Measurements from ENCODE around the gene CCM2. TPM values are rescaled to one million over a fixed set of nuclear protein-coding genes. Genes with fewer than 3 reads are reported as not detected.
"Not testable (repeated sequence)": the region's sequence is repeated elsewhere in the genome, so short reads cannot be mapped to it uniquely, and the experiment has no call there.

Gene CCM2
- total RNA-seq, 1 experiment from 2014 or later, result 48.6 TPM

DNA sequence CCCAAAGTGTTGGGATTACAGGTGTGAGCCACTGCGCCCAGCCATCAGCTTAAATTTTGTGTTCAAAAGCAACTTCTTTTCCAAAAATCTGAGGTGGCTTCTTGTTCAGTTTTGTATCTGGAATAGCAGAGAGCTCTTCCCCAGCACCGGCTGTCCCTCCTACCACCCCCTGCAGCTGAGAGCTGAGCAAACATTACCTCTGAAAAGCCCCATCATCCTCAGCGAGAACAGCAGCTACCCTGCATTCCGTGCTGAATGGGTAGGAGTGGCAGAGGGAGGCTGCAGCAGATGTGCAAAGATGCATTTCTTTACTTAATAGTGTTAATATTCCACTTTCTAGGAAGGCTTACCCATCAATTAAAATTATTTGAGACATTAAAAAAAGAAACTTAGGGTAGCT is 31.8 kb downstream of the CCM2 start:
- no peak for DNase-seq (ENCODE audit: low read depth)

GRCh38 chr7:45032421-45032820 is 32.4 kb downstream of the CCM2 start:
- DNase-seq (ENCODE audit: low read depth), result no peak

DNA sequence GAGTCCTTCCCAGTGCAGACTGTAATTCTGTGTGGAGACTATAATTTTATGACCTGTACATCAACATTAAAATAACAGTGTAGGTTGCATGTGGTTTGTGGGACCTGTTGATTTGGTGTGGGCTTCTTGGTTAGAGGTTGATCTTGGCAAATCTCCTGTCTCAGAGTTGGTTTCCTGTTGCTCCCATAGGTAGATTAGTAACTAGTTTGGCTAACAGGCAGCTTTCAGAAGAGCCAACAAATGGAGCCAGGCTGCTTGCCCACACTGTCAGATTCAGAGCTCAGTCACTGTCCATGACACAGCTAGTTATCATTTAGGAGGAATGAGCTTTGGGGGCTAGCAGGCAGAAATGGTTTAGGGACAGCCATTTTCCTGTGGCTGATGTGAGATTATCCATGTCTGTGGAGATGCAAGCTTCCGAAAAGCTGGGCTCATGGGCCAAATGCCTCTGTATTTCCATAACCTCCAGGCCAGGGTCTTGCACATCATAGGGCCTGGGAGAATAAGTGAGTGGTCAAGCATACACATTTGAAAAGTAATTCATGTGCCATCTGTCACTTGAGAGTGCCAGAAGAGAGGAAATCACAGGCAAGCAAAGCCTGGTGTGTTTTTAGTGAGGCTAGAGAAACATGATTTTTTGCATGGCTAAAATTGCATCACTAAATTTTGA is 33.4 kb downstream of the CCM2 start:
- peak; percentile 72 for DNase-seq (ENCODE audit: low read depth)

DNA sequence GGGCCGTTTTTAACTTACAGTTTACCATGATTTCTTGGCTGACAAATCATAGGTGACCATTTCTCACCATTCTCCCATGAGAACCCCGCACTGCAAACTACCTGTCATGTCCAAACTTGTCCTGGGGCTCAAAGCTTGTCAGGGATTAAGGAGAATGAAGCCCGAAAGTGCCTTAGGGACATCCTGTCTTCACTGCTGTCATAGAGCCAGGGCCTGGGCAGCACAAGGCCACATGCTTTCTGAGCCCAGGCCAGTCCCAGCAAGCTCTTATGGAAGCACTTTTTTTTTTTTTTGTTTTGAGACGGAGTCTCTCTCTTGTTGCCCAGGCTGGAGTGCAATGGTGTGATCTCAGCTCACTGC is 33.9 kb downstream of the CCM2 start:
- no peak for DNase-seq (ENCODE audit: low read depth)

GRCh38 chr7:45034710-45035109 is 34.7 kb downstream of the CCM2 start:
- not testable (repeated sequence) for DNase-seq (ENCODE audit: low read depth)

DNA sequence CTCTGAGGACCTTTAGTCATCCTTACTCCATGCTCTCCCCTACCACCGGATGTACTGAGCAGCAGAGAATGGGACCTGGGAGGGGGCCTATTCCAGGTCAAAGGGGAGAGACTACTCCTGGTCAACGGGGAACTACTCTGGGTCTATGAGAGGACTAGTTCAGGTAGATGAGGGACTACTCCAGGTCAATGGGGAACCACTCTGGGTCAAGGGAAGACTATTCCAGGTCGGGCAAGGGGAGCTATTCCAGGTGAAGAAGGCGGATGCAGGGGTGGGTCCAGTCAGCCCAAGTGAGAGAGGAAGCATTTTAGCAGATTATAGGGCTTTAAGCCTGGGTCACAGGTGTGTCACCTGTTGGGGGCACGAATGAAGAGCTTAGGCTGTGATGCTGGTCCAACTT is 35.4 kb downstream of the CCM2 start:
- no peak for DNase-seq (ENCODE audit: low read depth)

- DNase-seq (ENCODE audit: low read depth), result no peak
Measured at GRCh38 chr7:45035893-45036292, 35.9 kb downstream of the CCM2 start.

DNA sequence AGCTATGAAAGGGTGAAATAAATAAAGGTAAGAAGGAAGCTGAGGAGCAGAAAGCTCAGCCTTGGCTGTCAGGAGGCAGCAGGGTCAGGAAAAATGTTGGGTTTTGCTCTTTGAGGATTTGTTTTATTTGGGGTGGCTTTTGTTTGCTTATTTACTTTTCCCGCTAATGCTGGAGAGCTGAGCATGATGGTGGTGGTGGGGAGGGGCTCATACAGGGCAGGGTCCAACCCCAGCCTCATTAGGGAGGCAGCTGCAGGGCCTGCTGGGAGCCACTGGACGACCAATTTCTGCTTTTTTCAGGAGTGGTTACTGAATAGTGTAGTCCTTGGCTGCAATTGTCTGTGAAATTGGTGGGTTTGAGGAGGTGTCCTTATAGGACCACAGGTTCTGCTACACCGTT is 36.3 kb downstream of the CCM2 start:
- DNase-seq (ENCODE audit: low read depth), result no peak

GRCh38 chr7:45036796-45037195 is 36.8 kb downstream of the CCM2 start:
- no peak for DNase-seq (ENCODE audit: low read depth)

DNA sequence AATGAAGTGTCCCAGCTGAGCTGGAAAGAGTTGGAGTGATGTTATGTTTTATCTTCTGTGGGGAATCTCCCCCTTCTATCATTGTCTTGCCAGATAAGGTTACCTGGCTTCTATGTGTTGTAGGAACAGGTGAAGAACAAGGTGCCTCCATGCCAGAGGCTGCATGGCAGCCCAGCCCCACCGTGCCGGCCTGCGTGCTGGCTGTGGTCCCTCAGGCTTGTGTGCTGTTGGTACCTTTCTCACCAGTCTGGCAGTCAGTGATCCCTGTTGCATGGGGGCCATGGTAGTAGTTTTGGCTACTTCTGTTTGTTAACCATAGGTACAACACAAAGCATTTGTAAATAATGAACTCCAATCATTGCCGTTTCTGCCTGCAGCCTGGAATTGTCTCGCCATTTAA is 37.9 kb downstream of the CCM2 start:
- DNase-seq (ENCODE audit: low read depth), result no peak

DNA sequence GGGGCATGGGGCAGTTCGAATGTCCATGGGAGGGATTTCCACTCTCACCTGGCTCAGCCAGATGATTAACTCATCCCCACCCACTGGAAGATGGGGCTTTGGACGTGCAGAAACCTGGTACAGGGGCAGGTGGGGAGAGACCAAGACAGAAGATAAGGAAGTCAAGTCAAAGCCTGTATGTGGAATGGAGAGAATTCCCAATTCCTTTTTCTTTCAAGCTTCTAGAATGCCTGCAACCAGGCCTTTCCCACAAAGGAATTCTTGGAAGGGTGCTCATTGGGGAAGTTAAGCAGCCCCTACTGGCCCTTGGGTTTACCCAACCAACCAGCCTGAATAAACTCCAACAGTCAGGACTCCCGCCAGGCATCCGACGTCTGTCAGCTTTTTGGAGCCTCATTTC is 39.1 kb downstream of the CCM2 start:
- no peak for DNase-seq (ENCODE audit: low read depth)

GRCh38 chr7:45044338-45044737 is 44.3 kb downstream of the CCM2 start:
- DNase-seq (ENCODE audit: low read depth), result no peak

DNA sequence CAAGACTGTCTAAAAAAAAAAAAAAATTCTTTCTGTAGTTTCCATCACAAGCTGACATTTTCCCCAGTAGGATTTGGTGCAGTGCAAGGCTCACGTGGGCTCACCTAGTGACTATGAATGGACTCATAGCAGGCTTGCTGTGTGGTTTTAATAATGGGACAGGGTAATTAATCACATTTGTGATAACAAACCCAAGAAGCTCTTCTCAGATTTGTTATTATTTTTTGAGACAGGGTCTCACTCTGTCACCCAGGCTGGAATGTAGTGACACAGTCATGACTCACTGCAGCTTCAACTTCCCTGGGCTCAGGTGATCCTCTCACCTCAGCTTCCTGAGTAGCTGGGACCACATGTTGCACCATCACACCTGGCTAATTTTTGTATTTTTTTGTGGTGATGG is 48.7 kb downstream of the CCM2 start:
- peak; percentile 25 for DNase-seq (ENCODE audit: low read depth)

DNA sequence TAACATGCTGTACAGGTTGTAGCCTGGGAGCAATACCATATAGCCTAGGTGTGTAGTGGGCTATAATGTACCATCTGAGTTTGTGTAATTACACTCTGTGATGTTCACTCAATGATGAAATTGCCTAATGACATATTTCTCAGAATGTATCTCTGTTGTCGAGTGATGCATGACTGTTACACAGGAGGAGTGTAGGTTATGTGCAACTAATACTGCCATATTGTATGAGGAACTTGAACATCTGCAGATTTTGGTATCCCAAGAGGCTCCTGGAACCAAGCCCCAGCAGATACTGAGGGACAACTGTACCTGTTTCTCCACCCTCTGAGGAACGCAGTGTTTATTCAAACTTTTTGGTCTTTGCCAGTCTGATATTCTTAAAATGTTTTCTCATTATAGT is 50.2 kb downstream of the CCM2 start:
- no peak for DNase-seq (ENCODE audit: low read depth)

DNA sequence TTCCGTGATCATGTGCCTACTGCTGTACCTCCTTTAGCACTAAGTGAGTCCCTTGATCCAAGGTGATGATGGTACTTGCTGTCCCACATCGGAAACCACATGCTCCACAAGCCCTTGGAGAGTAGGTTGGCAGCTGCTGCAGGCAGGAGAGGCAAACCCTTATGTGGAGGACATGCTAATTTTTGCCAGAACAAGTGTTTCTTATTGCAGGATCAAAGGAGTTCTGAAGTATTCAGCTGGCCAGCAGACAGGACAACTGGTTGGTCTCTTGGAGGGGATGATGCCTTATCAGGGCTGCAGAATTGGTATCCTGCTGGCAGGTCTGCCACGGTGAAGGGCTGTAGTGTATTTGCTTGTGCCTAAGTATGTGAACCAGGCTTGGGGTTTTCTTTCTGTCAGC is 52.0 kb downstream of the CCM2 start:
- DNase-seq (ENCODE audit: low read depth), result no peak

GRCh38 chr7:45053401-45053800 is 53.4 kb downstream of the CCM2 start:
- no peak for DNase-seq (ENCODE audit: low read depth)

DNA sequence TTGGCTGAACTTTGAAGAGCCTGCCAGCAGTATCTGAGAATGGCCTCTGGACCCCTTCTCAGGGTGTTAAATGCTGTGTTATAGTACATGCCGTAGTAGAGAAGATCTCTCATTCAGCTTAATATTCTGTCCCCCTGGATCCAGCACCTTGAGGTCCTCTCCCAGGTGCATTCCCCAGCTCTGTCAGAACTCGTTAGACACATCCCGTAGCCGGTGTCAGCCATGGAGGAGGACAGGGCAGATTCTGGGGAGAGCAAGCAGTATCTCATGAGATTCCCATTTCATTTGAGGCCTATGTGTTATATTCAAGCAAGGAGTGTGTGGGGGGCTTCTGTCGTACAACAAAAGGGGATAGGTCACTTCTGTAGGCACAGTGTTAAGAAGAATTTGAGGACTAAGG is 53.9 kb downstream of the CCM2 start:
- DNase-seq (ENCODE audit: low read depth), result no peak

DNA sequence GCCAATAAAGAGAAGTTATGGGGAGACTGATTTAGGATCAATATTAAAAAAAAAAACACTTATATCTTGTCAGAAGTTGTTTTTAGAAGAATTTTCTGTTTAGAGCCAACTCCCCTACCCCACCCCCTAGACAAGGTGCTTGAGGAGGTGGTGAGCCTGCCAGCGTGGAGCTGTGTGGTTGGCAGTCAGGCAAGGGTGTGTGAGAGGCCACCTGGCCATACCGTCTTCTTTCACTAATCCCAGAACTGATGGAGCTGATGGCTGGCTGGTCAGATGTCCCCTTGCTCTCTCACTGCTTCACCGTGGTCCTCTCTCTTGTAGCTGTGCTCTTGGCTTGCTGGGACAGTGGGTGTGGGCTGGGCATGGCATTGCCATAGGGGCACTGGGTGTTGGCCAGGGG is 54.4 kb downstream of the CCM2 start:
- DNase-seq (ENCODE audit: low read depth), result no peak

DNA sequence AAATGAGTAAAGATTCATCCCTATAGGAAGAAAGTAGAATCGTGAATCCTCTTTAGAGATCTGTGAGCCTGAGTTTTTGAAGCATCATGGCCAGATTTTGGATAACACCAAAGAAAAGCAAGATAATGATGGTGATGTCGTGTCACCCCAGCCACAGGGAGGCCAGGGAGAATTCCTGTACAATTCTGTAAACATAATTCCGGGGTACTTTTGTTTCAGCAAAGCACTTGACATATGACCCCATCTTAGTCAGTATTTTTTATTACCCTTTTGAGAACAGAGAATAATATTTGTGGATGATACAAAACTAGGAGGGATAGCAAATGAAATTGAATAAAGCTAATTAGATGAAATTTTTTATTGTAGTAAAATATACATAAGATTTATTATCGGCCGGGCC is 55.0 kb downstream of the CCM2 start:
- no peak for DNase-seq (ENCODE audit: low read depth)

GRCh38 chr7:45055594-45056219 is 55.7 kb downstream of the CCM2 start:
- no peak for DNase-seq (ENCODE audit: low read depth)

DNA sequence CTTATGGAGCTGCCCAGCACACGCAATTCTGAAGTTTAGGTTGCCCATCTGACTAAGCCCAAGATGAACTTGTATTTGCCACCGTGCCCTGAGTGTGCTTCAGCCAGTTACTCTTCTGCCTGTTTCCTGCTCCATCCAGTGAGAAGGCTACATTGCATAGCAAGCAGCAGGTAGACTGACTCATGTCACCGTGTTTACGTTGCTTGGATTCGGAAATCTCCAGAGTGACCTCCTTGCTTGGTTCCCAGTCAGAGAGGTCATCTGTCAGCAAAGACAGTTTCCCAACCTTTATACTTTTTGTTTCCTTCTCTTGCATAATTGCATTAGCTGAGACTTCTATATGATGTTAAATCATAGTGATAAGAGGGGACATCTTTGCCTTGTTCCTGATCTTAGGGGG is 57.9 kb downstream of the CCM2 start:
- no peak for DNase-seq (ENCODE audit: low read depth)

DNA sequence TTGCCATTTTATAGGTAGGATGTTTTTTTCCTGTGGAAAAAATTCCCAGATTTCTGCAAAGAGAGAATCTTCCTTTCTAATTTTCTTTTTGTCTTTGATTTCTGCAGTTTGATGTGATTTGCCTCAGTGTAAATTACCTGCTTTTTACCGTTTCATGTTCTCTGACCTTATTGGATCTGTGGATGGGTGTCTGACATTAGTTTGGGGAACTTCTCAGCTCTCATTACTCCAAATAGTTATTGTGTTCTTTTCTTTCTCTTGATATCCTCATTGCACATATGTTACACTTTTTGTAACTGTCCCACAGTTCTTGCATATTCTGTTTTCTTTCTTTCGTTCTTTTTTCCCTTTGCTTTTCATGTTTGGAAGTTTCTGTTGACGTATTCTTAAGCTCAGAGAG is 60.3 kb downstream of the CCM2 start:
- DNase-seq (ENCODE audit: low read depth), result no peak

- DNase-seq (ENCODE audit: low read depth), result no peak
Measured at GRCh38 chr7:45061352-45061751, 61.4 kb downstream of the CCM2 start.
